Dermis lymphatic vessel endothelial cell (primary cell): ENCODE measurements around the gene KRT33B. TPM values are rescaled to one million over a fixed set of nuclear protein-coding genes. Genes with fewer than 3 reads are reported as not detected.

ENCODE experiments used
- total RNA-seq: library from RNA; depleted of rRNA; stranded (reverse); fragments of >200 nt; gene quantifications from 2 replicates; pipeline ENCODE4 v1.2.1, GENCODE V29; 2014

The KRT33B gene
- not detected in 2 replicates for total RNA-seq

GRCh38 chr17:41369713-41370112, at the start of gene KRT33B:
TSS of gene KRT33B (minus strand) at chr17:41369813. CDS start at chr17:41369750, 63 bp downstream.

GRCh38 chr17:41396996-41397660, 27.5 kb upstream of the KRT33B start, which contains the start of gene KRT31:
TSS of gene KRT31 (minus strand) at chr17:41397608. CDS start at chr17:41397539, 69 bp downstream.

GRCh38 chr17:41381943-41382342, 12.3 kb upstream of the KRT33B start, which contains the start of gene KRT34:
TSS of gene KRT34 (minus strand) at chr17:41382306. CDS start at chr17:41382246, 60 bp downstream.

GRCh38 chr17:41350381-41350878, 19.2 kb downstream of the KRT33B start, which contains the start of gene KRT33A:
TSS of gene KRT33A (minus strand) at chr17:41350828. CDS start at chr17:41350767, 61 bp downstream.

GRCh38 chr17:41315204-41315794, 54.3 kb downstream of the KRT33B start, which contains the start of gene KRTAP17-1:
TSS of gene KRTAP17-1 (minus strand) at chr17:41315710. CDS start at chr17:41315650, 60 bp downstream.

Other genes starting within 250 kb of the KRT33B start
- gene KRTAP4-12, start 245.6 kb downstream of the KRT33B start, total RNA-seq, result not detected in 2 replicates
- gene KRTAP4-6, start 229.3 kb downstream of the KRT33B start, total RNA-seq, result not detected in 2 replicates
- gene KRTAP4-5, start 220.0 kb downstream of the KRT33B start, total RNA-seq, result not detected in 2 replicates
- gene KRTAP4-4, start 209.1 kb downstream of the KRT33B start, total RNA-seq, result not detected in 2 replicates
- not detected in 2 replicates for gene KRTAP4-3, start 201.6 kb downstream of the KRT33B start, total RNA-seq
- not detected in 2 replicates for gene KRTAP4-2, start 191.6 kb downstream of the KRT33B start, total RNA-seq
- gene KRTAP4-1, start 184.9 kb downstream of the KRT33B start, total RNA-seq, result not detected in 2 replicates
- gene KRTAP9-1, start 179.9 kb downstream of the KRT33B start, total RNA-seq, result not detected in 2 replicates
- not detected in 2 replicates for gene KRTAP9-2, start 143.2 kb downstream of the KRT33B start, total RNA-seq
- gene KRTAP9-3, start 137.4 kb downstream of the KRT33B start, total RNA-seq, result not detected in 2 replicates
- gene KRTAP9-8, start 131.8 kb downstream of the KRT33B start, total RNA-seq, result not detected in 2 replicates
- gene KRTAP9-4, start 120.1 kb downstream of the KRT33B start, total RNA-seq, result not detected in 2 replicates
- not detected in 2 replicates for gene KRTAP9-9, start 114.4 kb downstream of the KRT33B start, total RNA-seq
- gene KRTAP9-6, start 104.4 kb downstream of the KRT33B start, total RNA-seq, result not detected in 2 replicates
- gene KRTAP9-7, start 94.1 kb downstream of the KRT33B start, total RNA-seq, result not detected in 2 replicates
- not detected in 2 replicates for gene KRTAP29-1, start 67.0 kb downstream of the KRT33B start, total RNA-seq
- not detected in 2 replicates for gene KRTAP16-1, start 60.5 kb downstream of the KRT33B start, total RNA-seq
- not detected in 2 replicates for gene KRTAP17-1, start 54.1 kb downstream of the KRT33B start, total RNA-seq
- gene KRT33A, start 19.0 kb downstream of the KRT33B start, total RNA-seq, result not detected in 2 replicates
- gene KRT34, start 12.5 kb upstream of the KRT33B start, total RNA-seq, result not detected in 2 replicates
- gene KRT31, start 27.8 kb upstream of the KRT33B start, total RNA-seq, result not detected in 2 replicates
- gene KRT37, start 54.8 kb upstream of the KRT33B start, total RNA-seq, result not detected in 2 replicates
- gene KRT38, start 71.2 kb upstream of the KRT33B start, total RNA-seq, result not detected in 2 replicates
- not detected in 2 replicates for gene KRT32, start 97.6 kb upstream of the KRT33B start, total RNA-seq
- not detected in 2 replicates for gene KRT35, start 111.3 kb upstream of the KRT33B start, total RNA-seq
- gene KRT36, start 120.1 kb upstream of the KRT33B start, total RNA-seq, result 0.22 and 0.34 TPM in 2 replicates
- not detected in 2 replicates for gene KRT13, start 135.8 kb upstream of the KRT33B start, total RNA-seq
- gene KRT15, start 149.1 kb upstream of the KRT33B start, total RNA-seq, result under 0.01 TPM in 2 replicates
- gene KRT19, start 158.5 kb upstream of the KRT33B start, total RNA-seq, result 0.43 and 0.65 TPM in 2 replicates
- gene KRT9, start 202.2 kb upstream of the KRT33B start, total RNA-seq, result not detected in 2 replicates
- not detected in 2 replicates for gene KRT14, start 217.1 kb upstream of the KRT33B start, total RNA-seq
- gene KRT16, start 243.0 kb upstream of the KRT33B start, total RNA-seq, result not detected in 2 replicates